Kidney epithelial cell (primary cell): ENCODE results near the gene GADD45GIP1. TPM values are rescaled to one million over a fixed set of nuclear protein-coding genes. Genes with fewer than 3 reads are reported as not detected.

Source experiments
- DNase-seq: peaks from one replicate; pipeline ENCODE4 v3.0.0-alpha.2; 2010; ENCODE audit warnings: low read depth
- H3K27me3 ChIP-seq: 2 replicates; pipeline ENCODE4 v1.6.0; 2011; ENCODE audit warnings: low read length; ENCODE audit not compliant: control insufficient read depth, insufficient read depth
- H3K36me3 ChIP-seq: 2 replicates; pipeline ENCODE4 v1.5.1; 2011; ENCODE audit warnings: low read length; ENCODE audit not compliant: control insufficient read depth, insufficient read depth
- H3K4me3 ChIP-seq: 2 replicates; pipeline ENCODE4 v1.5.1; 2011; ENCODE audit warnings: low read depth, mild to moderate bottlenecking, control low read depth, low read length
- total RNA-seq: library from RNA; depleted of rRNA; stranded (reverse); fragments of >200 nt; gene quantifications from 2 replicates; pipeline ENCODE4 v1.2.3, GENCODE V29; 2015
- TF ChIP-seq, protein P1 (sequence below): IDR thresholded peaks from 2 replicates; pipeline ENCODE4 v1.5.1; 2011; ENCODE audit warnings: mild to moderate bottlenecking, moderate library complexity, low read length, control low read depth, inconsistent platforms; ENCODE audit not compliant: insufficient read depth, poor library complexity, severe bottlenecking

GADD45GIP1 gene
- total RNA-seq, result 60.1 and 78.0 TPM in 2 replicates

DNA sequence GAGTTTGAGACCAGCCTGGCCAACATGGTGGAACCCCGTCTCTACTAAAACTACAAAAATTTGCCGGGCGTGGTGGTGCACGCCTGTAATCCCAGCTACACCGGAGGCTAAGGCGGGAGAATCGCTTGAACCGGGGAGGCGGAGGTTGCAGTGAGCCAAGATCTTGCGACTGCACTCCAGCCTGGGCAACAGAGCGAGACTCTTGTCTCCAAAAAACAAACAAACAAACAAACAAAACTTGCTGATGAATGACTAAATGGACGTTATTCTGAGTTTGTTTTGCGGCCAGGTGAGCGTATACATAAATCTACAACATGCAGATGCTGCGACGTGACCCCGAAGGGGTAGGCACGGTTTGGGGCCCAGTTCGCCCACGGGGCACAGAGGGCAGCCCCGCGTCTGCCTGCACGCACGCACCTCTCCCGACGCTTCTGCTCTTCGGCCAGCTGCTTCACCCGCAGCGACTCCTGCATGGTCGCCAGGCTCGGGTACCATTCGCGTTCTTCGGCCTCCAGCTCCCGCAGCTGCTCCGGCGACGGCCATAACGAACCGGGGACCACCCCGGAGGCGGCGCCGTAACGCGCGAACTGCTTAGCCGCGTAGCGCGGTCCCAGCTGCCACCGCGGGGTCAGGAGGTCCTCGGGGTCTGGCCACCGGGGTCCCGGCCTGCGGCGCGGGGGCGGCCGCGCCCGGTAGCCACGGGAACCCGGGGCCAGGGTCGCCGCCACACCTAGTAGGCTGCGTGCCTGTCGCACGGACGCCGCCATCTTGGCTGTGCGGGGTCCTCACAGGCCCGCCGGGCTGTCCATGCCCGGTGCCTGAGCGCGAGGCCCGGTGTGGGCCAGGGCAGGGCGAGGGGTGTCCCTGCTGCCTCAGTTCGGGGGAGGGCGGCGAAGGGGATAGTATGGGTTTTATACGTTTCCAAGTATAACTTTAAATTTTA lies at the start of gene GADD45GIP1:
GADD45GIP1 (minus strand) TSS at position 778 of the 943 bp plus-strand sequence; CDS start at position 767, 11 bp downstream.
- DNase-seq, result no peak
- peaks cover 1% of the 10 kb centered on the region for H3K36me3 ChIP-seq

GRCh38 chr19:13005861-13006370 lies 48.9 kb upstream of the GADD45GIP1 start:
- no peaks in the 10 kb centered on the region for H3K36me3 ChIP-seq
- no peak overlapping the region for H3K4me3 ChIP-seq
- H3K27me3 ChIP-seq, result peaks cover 28% of the 10 kb centered on the region
- TF ChIP-seq, protein P1, sequence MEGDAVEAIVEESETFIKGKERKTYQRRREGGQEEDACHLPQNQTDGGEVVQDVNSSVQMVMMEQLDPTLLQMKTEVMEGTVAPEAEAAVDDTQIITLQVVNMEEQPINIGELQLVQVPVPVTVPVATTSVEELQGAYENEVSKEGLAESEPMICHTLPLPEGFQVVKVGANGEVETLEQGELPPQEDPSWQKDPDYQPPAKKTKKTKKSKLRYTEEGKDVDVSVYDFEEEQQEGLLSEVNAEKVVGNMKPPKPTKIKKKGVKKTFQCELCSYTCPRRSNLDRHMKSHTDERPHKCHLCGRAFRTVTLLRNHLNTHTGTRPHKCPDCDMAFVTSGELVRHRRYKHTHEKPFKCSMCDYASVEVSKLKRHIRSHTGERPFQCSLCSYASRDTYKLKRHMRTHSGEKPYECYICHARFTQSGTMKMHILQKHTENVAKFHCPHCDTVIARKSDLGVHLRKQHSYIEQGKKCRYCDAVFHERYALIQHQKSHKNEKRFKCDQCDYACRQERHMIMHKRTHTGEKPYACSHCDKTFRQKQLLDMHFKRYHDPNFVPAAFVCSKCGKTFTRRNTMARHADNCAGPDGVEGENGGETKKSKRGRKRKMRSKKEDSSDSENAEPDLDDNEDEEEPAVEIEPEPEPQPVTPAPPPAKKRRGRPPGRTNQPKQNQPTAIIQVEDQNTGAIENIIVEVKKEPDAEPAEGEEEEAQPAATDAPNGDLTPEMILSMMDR, result no peak
- DNase-seq, result no peak

More for the DNA sequence above, at the start of gene GADD45GIP1:
- H3K27me3 ChIP-seq, result no peaks in the 10 kb centered on the region
- TF ChIP-seq, protein P1, result no peak
- H3K4me3 ChIP-seq, result peak within 1 kb of the TSS; percentile 95

- Histone ChIP-seq H3K27me3 (peaks cover 21% of the 10 kb centered on the region), H3K36me3 (no peaks in the 10 kb centered on the region)
- TF ChIP-seq, protein P1, result no peak
Measured at GRCh38 chr19:13005253-13005652, 48.2 kb upstream of the GADD45GIP1 start.

GRCh38 chr19:13004273-13004672 lies 47.2 kb upstream of the GADD45GIP1 start:
- TF ChIP-seq, protein P1, result no peak
- Histone ChIP-seq H3K27me3 (peaks cover 11% of the 10 kb centered on the region), H3K36me3 (no peaks in the 10 kb centered on the region), H3K4me3 (no peak overlapping the region)
- DNase-seq, result no peak

More at GRCh38 chr19:13005253-13005652, 48.2 kb upstream of the GADD45GIP1 start:
- H3K4me3 ChIP-seq, result no peak overlapping the region
- no peak for DNase-seq

- no peak for DNase-seq
- TF ChIP-seq, protein P1, result no peak
- Histone ChIP-seq H3K27me3 (peaks cover 4% of the 10 kb centered on the region), H3K36me3 (peaks cover 1% of the 10 kb centered on the region), H3K4me3 (no peak overlapping the region)
Measured at GRCh38 chr19:13003081-13003480, 46.1 kb upstream of the GADD45GIP1 start.
